Stomach (tissue), 9 donors: ENCODE results near the gene ZNG1A. TPM values are rescaled to one million over a fixed set of nuclear protein-coding genes. Genes with fewer than 3 reads are reported as not detected.
A peak's percentile ranks its signal among the peaks of the same experiment; 100 is the strongest.
"Not testable (repeated sequence)": the region's sequence is repeated elsewhere in the genome, so short reads cannot be mapped to it uniquely, and the experiment has no call there.

ENCODE experiments used
- DNase-seq, 2 donors: peaks; one replicate each; pipeline versions ENCODE4 v3.0.0 to v3.0.0-alpha.2; 2013 to 2019
- H3K27ac ChIP-seq, 5 donors: fragments of 200-600 bp in 4 of 5; sonication (generic) in 4 of 5; one replicate each; pipeline ENCODE4 v1.5.1; 2013 to 2019; ENCODE audit warnings: mild to moderate bottlenecking in 1 of 5, moderate library complexity in 1 of 5
- H3K27me3 ChIP-seq, 3 donors: fragments of 200-600 bp; sonication (generic); one replicate each; pipeline ENCODE4 v1.5.1; 2017 to 2019; ENCODE audit warnings: mixed run types in 1 of 3
- H3K36me3 ChIP-seq, 4 donors: fragments of 200-600 bp; sonication (generic); 1 replicate in 3 of 4; 2 replicates in 1 of 4; pipeline ENCODE4 v1.5.1; 2016 to 2019
- H3K4me1 ChIP-seq, 4 donors: fragments of 200-600 bp; sonication (generic); one replicate each; pipeline ENCODE4 v1.5.1; 2016 to 2019
- H3K4me3 ChIP-seq, 4 donors: fragments of 200-600 bp; sonication (generic) in 3 of 4; one replicate each; pipeline ENCODE4 v1.5.1; 2016 to 2019; ENCODE audit warnings: mild to moderate bottlenecking in 1 of 4
- H3K9me3 ChIP-seq, 4 donors: fragments of 200-600 bp; sonication (generic); one replicate each; pipeline ENCODE4 v1.5.1; 2016 to 2019
- EP300 ChIP-seq: sonication (generic); formaldehyde crosslinking; IDR thresholded peaks from one replicate; pipeline ENCODE4 v1.6.1; 2017; ENCODE audit warnings: antibody characterized with exemption
- POLR2A ChIP-seq, 4 donors: fragments of 450-650 bp; IDR thresholded peaks; one replicate each; pipeline ENCODE4 v1.6.1; 2016; ENCODE audit warnings: antibody characterized with exemption in 4 of 4, control low read depth in 2 of 4, mild to moderate bottlenecking in 1 of 4, moderate library complexity in 1 of 4
- POLR2AphosphoS5 ChIP-seq, 3 donors: sonication (generic); formaldehyde crosslinking; IDR thresholded peaks; one replicate each; pipeline ENCODE4 v1.6.1; 2016; ENCODE audit warnings: antibody characterized with exemption in 3 of 3
- WGBS, 5 donors: extraction: QIAGEN DNeasy Blood & Tissue Kit in 3 of 5; methylation state at CpG; one replicate each; pipeline versions ENCODE4 v1.1.5 to v1.1.7; 2013 to 2018; 5-methylcytosine and 5-hydroxymethylcytosine counted together
- intact Hi-C: fragments of 100-400 bp; cut with DNase I; formaldehyde crosslinking; loops from one replicate; pipeline ENCODE4 v1.15.1; 2023; ENCODE audit warnings: low total_unique reads
- polyA plus RNA-seq, 3 donors: library from polyadenylated mRNA; stranded (reverse); fragments of 200-250 nt; gene quantifications; one replicate each; pipeline ENCODE4 v1.2.3, GENCODE V29; 2013
- total RNA-seq, 5 donors: library from RNA; depleted of rRNA; stranded (reverse); fragments of >200 nt; gene quantifications; one replicate each; pipeline versions ENCODE4 v1.1.0 to v1.2.3, GENCODE V29; 2014 to 2016
- TF ChIP-seq, protein P1 (sequence below), 7 experiments: fragments of 450-650 bp in 4 of 7; fragments of 200-600 bp in 3 of 7; sonication (generic) in 3 of 7; IDR thresholded peaks; one replicate each; pipeline ENCODE4 v1.5.1; 2016 to 2019; ENCODE audit warnings: antibody characterized with exemption in 7 of 7, control low read depth in 2 of 7, mild to moderate bottlenecking in 1 of 7
- donor health status: healthy with polysubstance abuse.
- donor health status: Bipolar disorder and iron deficiency.
- donor health status: healthy.

ZNG1A gene
- total and polyA plus RNA-seq, 8 donors, result 9.3 to 59.7 (median 32.1) TPM

DNA sequence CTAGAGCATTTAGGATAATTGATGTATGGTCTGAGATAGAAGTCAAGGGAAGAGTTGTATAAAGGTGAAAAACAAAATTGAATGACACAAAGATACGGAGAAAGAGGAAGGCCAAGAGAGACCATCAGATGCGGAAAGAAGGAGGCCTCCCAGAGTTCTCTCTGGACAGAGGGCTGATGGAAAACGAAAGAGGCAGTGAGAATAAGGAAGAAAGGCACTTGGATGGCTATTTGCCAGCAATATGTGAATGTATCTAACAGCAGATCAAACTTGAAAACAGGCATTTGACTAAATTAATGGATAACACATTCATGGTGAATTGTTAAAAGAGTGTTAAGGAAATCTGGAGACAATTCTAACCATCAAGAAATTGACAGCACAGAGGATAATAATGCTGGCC, 33.4 kb upstream of the ZNG1A start:
- no peaks in the 10 kb centered on the region for H3K36me3 ChIP-seq
- no peak for DNase-seq
- peaks cover 0 to 12% (median 4%) of the 10 kb centered on the region in 3 donors for H3K27me3 ChIP-seq
- TF ChIP-seq POLR2AphosphoS5 (IDR thresholded peaks at IDR 0.05), result no peak
- no peak for TF ChIP-seq EP300
- TF ChIP-seq, protein P1, sequence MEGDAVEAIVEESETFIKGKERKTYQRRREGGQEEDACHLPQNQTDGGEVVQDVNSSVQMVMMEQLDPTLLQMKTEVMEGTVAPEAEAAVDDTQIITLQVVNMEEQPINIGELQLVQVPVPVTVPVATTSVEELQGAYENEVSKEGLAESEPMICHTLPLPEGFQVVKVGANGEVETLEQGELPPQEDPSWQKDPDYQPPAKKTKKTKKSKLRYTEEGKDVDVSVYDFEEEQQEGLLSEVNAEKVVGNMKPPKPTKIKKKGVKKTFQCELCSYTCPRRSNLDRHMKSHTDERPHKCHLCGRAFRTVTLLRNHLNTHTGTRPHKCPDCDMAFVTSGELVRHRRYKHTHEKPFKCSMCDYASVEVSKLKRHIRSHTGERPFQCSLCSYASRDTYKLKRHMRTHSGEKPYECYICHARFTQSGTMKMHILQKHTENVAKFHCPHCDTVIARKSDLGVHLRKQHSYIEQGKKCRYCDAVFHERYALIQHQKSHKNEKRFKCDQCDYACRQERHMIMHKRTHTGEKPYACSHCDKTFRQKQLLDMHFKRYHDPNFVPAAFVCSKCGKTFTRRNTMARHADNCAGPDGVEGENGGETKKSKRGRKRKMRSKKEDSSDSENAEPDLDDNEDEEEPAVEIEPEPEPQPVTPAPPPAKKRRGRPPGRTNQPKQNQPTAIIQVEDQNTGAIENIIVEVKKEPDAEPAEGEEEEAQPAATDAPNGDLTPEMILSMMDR (IDR thresholded peaks at IDR 0.05), result no peak
- no peak for TF ChIP-seq POLR2A (IDR thresholded peaks at IDR 0.05)
- H3K4me1 ChIP-seq, result peaks cover 0 to 54% (median 19%) of the 10 kb centered on the region in 4 donors
- no peak overlapping the region for H3K4me3 ChIP-seq
- 73 to 79% (median 76%) methylated on average over 3 of the region's 3 CpGs for WGBS, 5 donors
- peak overlapping the region in 2 of 5 donors; percentile 32 to 57 for H3K27ac ChIP-seq
- H3K9me3 ChIP-seq, result no peaks in the 10 kb centered on the region
- intact Hi-C loops, result no loop called here

DNA sequence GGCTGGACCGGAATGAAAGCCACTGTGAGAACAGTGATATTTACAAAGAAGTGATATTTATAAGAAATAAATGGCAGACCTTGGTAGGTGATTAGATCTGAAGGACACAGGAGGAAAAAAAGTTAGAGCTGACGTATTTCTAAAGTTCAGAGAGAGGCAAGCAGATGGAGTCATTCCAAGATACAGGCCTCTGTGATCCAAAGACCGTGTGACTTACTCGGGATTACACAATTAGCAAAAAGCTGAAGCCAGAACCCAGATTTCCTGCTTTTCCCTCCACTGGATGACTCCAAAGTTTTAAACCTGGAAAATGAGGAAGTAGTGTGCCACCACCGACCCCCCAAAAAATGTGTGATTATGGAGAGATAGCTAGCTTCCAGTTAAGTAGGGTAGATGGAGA, 32.7 kb upstream of the ZNG1A start:
- intact Hi-C loops, result no loop called here
- Histone ChIP-seq H3K27me3 (peaks cover 0 to 12% (median 4%) of the 10 kb centered on the region in 3 donors), H3K36me3 (no peaks in the 10 kb centered on the region), H3K4me3 (no peak overlapping the region), H3K9me3 (no peaks in the 10 kb centered on the region), H3K27ac (peak overlapping the region in 3 of 5 donors; percentile 32 to 57 (median 47)), H3K4me1 (peaks cover 0 to 51% (median 19%) of the 10 kb centered on the region in 4 donors)
- no peak for DNase-seq
- WGBS, 5 donors, result 26 to 49% (median 37%) methylated on average over 5 of the region's 5 CpGs
- TF ChIP-seq POLR2A (IDR thresholded peaks at IDR 0.05) (no peak), EP300 (no peak), POLR2AphosphoS5 (IDR thresholded peaks at IDR 0.05) (no peak)
- TF ChIP-seq, protein P1 (IDR thresholded peaks at IDR 0.05), result no peak

DNA sequence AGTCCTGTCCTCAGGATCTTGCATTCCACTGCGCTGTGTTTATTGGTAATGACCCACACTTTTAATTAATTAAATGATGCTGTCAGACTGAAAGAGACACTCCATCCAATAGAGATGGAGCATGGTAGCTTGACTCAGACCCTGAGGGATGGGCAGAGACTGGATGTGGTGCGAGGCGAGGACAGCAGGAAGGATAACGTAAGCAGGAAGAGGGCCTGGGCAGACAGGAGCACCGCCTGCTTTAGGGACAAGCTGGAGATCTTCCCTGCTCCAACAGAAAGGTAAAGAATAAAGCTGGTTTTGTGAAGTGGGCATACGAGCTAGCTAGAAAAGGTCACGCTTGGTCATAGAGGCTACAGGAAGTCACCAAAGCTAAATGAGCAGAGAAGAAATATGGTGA, 32.2 kb upstream of the ZNG1A start:
- Histone ChIP-seq H3K4me1 (peaks cover 0 to 46% (median 18%) of the 10 kb centered on the region in 4 donors), H3K27ac (peak overlapping the region in 3 of 5 donors; percentile 32 to 57 (median 47)), H3K4me3 (no peak overlapping the region), H3K27me3 (peaks cover 0 to 12% (median 2%) of the 10 kb centered on the region in 3 donors), H3K9me3 (no peaks in the 10 kb centered on the region), H3K36me3 (no peaks in the 10 kb centered on the region)
- 78 to 83% (median 83%) methylated on average over 7 of the region's 7 CpGs for WGBS, 5 donors
- TF ChIP-seq POLR2A (IDR thresholded peaks at IDR 0.05), result no peak
- intact Hi-C loops, result no loop called here
- DNase-seq, result no peak

DNA sequence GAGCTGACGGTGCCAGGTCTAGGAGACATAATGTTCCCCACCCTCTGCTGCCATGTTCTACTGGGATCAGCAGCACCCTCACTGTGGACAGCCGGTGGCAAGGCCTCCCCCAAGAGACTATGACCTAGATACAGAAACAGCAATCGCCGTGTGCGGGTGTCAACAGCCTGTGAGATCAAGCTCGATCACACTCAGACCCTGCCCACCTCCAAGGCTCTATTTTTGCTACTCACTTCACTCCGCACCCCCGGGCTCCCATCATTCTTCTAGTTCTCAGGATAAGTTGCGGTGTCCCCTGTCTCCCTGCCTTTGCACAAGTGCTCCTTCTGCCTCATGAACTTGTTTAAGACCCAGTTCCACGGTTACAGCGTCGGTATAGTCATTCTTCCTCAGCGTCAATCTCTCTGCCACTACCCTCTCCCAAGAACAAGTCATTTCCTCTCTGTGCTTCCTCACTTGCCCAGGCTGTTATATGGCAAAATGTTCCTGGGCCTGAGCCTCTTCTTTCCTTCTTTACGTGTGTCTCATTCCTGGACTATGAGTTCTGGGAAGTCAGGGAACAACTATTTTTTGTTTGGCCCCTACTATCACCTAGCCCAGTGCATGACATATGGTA, 30.4 kb upstream of the ZNG1A start:
- Histone ChIP-seq H3K9me3 (no peaks in the 10 kb centered on the region), H3K27ac (no peak overlapping the region), H3K4me1 (peaks cover 0 to 30% (median 2%) of the 10 kb centered on the region in 4 donors), H3K4me3 (no peak overlapping the region), H3K36me3 (no peaks in the 10 kb centered on the region), H3K27me3 (no peaks in the 10 kb centered on the region)
- TF ChIP-seq, protein P1 (IDR thresholded peaks at IDR 0.05), result no peak
- TF ChIP-seq POLR2AphosphoS5 (IDR thresholded peaks at IDR 0.05) (no peak), POLR2A (IDR thresholded peaks at IDR 0.05) (no peak), EP300 (no peak)
- intact Hi-C loops, result no loop called here
- DNase-seq, result no peak
- 78 to 88% (median 85%) methylated on average over 14 of the region's 14 CpGs for WGBS, 5 donors

DNA sequence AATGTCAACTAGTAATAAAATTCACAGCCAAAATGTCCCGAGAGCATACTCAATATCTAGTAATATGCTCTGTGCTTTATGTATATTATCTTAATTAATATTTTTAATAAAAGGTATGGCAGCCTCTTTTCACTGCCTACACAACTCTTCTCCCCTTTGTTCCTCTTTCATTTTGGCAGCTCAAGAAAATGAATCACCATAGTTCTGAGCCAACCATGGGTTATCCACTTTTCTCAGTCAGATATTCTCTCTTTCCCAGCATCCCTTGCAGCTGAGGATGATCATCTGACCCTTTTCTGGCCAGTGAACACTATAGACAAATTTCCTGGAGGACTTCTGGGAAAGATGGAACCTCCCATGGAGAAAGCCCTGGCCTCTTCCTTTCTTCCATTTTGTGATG, 27.6 kb upstream of the ZNG1A start:
- Histone ChIP-seq H3K36me3 (no peaks in the 10 kb centered on the region), H3K27me3 (no peaks in the 10 kb centered on the region), H3K9me3 (no peaks in the 10 kb centered on the region), H3K27ac (no peak overlapping the region), H3K4me3 (no peak overlapping the region), H3K4me1 (peaks cover 0 to 5% (median 0%) of the 10 kb centered on the region in 4 donors)
- WGBS, 5 donors, result 69 to 97% (median 80%) methylated on average over 1 of the region's 1 CpG
- intact Hi-C loops, result no loop called here
- DNase-seq, result no peak
- TF ChIP-seq, protein P1 (IDR thresholded peaks at IDR 0.05), result no peak
- TF ChIP-seq EP300 (no peak), POLR2AphosphoS5 (IDR thresholded peaks at IDR 0.05) (no peak), POLR2A (IDR thresholded peaks at IDR 0.05) (no peak)

DNA sequence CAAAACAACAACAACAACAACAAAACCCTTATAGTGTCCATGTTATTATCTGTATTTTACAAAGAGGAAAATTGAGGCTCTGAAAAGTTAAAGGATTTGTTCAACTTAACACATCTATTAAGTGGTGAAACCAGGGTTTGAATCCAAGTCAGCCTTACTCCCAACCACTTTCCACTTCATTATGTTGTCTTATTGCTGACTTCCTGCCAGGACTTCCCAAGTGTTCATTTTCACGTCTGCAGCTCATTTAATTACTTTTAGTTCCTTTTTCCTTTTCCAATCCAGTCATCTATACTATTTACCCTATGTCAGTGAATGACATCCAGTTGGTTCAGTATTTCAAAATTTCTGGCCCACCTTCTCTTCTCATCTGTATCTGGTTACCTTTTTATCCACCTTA, 20.7 kb upstream of the ZNG1A start:
- H3K4me1 ChIP-seq, DNase-seq: not testable (repeated sequence)

DNA sequence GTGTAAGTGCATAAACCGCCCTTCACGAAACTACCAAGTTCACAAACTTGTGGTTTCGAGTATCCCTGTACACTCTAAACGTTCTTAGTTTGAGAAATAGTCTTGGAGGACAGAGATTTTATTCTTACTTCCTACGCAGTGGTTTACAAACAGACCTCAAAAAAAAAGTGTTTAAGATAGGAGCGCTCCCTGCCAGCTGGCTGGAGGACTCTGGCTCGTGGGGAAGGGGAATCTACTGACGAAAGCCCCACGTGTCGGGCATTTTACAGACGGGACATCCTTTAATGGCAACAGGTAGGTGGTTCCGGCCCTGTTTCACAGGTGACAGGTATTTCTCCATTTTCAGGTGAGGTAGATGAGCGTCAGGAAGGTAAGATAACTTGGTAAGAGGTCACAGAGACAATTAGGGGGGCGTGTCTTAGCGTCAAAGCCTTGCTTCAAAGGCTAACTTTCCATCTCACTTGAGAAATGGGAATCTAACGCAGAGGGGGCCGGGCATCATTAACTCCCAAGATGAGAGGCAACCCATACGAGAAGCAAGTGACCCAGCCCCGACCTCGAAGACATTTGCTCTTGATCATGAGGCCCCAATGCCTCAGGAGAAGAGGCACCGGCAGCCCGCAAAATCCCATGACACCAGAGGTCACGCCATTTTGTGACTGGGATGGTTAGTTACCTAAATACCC, 573 bp downstream of the ZNG1A start:
- intact Hi-C loops, result not testable (repeated sequence)

More for the DNA sequence above, 20.7 kb upstream of the ZNG1A start:
- H3K27ac ChIP-seq, H3K27me3 ChIP-seq, H3K36me3 ChIP-seq, H3K9me3 ChIP-seq, intact Hi-C loops, H3K4me3 ChIP-seq: not testable (repeated sequence)
- 45 to 63% (median 57%) methylated on average over 1 of the region's 1 CpG; no CpG with 5 or more reads in 2 of the 5 donors for WGBS, 5 donors

More for the DNA sequence above, 573 bp downstream of the ZNG1A start:
- Histone ChIP-seq H3K27ac (peak overlapping the region in 4 of 5 donors; percentile 38 to 77 (median 68)), H3K4me3 (peak overlapping the region; percentile 13 to 56 (median 35))
- H3K27me3 ChIP-seq, H3K9me3 ChIP-seq, H3K36me3 ChIP-seq, H3K4me1 ChIP-seq: not testable (repeated sequence)
- 1 to 8% (median 2%) methylated on average over 11 to 17 of the region's 23 CpGs for WGBS, 5 donors
- DNase-seq, result peak; percentile 26 to 42
